HL-60/S4 treated with retinoic acid at 250 ng/mL for 4 days and 3 days (cell line): ENCODE data around the gene PRR15L.

Source experiments
- in situ Hi-C: fragments of 300-500 bp; cut with MboI; formaldehyde crosslinking; loops from 2 replicates; pipeline ENCODE4 v1.7.0; 2022; ENCODE audit warnings: low sequenced_read_pairs

Gene PRR15L

DNA sequence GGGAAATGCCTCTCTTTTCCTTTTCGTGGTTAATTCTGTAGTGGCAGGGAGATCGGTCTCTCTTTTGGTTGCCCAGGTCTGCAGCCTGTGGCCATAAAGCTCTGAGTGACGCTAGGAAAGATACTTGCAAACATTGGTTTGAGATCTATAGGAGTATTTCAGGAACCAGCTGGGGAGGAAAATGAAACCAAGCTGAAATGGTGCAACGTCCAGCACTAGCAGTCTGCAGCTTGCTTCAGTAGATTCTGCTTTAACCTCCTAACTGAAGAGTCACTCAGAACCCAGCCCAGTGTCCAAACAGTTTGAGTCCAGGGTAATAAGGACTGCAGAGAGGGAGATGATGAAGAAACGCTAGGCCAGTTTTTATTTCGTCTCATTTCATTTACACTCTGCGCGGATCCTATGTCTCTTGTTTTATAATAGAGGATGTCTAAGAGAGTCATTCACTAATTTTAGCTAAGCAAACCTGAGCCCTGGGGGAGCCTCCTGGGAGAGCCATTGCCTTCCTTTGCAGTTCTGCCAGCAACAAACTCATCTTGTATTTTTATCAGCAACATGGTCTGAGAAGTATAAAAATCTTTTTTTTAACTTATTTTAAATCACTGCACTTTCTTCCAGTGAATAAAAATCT, 49.6 kb downstream of the PRR15L start:
- in situ Hi-C loops: no loop called here

DNA sequence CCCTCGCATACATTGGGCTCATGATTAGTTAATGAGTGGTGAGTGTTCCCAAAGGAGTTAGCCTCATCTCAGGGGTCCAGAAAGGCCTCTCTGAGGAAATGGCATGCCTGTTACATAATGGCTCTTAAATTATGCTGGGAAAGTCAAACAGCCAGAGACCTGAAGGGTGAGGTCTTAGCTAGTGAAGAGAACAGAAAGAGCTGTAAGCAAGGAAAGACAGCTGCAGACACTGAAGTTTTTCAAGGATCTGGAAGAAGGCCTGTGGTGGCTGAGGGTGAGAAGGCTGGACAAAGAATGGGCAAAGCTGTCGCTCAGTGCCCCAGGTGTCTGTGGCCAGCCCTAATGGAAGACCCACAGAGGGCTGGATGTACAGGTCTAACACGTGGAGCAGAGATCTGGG, 51.2 kb downstream of the PRR15L start:
- in situ Hi-C loops: no loop called here

DNA sequence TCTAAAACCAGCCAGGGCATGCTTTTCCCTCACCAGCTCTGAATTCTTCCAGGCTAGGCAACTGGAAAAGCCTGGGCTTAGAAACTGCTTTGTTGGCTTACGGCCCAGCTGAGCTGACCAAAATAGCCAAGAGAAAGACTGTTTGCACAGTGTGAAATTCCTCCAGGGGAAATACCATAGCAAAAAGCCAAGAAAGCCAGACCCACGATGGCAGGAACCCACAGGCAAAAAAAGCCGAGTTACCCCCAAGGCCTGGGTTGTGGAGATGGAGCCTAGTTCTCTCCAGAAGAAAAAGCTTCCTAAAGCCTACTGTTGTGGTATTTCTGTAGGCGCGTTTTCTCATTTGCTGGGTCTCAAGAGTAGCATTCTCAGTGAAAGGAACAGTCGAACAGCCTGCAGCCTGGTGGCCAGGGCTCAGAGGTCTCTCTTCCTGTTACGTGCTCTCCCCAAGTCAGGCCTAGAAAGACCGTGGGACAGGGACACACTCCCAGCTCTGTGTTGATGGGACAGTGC, 52.4 kb downstream of the PRR15L start:
- in situ Hi-C loops: no loop called here

DNA sequence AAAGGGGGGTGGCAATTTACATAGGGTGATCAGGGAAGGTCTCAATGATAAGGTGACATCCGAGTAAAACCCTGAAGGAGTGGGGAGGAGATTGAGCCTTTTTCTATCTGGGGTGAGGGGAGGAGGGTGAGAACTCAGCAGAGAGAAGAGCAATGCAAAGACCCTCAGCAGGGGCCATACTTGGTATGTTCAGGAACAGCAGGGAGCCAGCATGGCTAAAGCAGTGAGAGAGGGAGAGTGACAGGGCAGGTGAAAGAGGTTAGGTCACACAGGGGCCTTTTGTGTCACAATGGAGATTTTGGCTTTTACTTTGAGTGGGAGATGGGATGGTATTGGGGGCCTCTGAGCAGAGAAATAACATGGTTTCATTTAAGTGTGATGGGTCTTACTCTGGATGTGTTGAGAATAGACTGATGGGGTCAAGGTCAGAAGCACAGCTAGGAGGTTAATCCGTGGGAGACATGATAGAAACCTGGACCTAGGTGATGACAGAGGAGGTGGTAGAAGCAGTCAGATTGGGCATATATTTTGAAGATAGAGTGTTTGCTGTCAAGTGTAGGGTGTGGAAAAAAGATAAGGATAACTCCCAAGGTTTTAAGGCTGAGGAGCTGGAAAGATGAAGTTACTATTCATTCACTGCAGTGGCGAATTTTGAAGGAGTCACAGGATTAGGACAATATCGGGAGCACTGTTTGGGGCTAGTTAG, 55.5 kb downstream of the PRR15L start:
- in situ Hi-C loops: no loop called here
